ENCODE measurements around the gene LIPJ. TPM values are rescaled to one million over a fixed set of nuclear protein-coding genes. Genes with fewer than 3 reads are reported as not detected.

Gene LIPJ
- total RNA-seq, 6 donors from 2014 or later, result 0.06 to 0.49 TPM; not detected in 4

- Histone ChIP-seq H3K36me3 (no peaks in the 10 kb centered on the region), H3K4me3 (no peak overlapping the region), H3K27me3 (no peaks in the 10 kb centered on the region), H3K9me3 (no peaks in the 10 kb centered on the region), H3K4me1 (peaks cover 0 to 13% (median 10%) of the 10 kb centered on the region in 4 donors), H3K27ac (peak overlapping the region; percentile 27 to 73 (median 60))
- DNase-seq (no peak), ATAC-seq (ENCODE audit: low FRiP score in 2 of 2) (peak; percentile 58 to 82)
- TF ChIP-seq POLR2AphosphoS5 (IDR thresholded peaks at IDR 0.05) (no peak), EP300 (IDR thresholded peaks at IDR 0.05) (peak in 1 of 4 donors; percentile 58), POLR2A (IDR thresholded peaks at IDR 0.05) (no peak)
- TF ChIP-seq, protein P1, sequence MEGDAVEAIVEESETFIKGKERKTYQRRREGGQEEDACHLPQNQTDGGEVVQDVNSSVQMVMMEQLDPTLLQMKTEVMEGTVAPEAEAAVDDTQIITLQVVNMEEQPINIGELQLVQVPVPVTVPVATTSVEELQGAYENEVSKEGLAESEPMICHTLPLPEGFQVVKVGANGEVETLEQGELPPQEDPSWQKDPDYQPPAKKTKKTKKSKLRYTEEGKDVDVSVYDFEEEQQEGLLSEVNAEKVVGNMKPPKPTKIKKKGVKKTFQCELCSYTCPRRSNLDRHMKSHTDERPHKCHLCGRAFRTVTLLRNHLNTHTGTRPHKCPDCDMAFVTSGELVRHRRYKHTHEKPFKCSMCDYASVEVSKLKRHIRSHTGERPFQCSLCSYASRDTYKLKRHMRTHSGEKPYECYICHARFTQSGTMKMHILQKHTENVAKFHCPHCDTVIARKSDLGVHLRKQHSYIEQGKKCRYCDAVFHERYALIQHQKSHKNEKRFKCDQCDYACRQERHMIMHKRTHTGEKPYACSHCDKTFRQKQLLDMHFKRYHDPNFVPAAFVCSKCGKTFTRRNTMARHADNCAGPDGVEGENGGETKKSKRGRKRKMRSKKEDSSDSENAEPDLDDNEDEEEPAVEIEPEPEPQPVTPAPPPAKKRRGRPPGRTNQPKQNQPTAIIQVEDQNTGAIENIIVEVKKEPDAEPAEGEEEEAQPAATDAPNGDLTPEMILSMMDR (IDR thresholded peaks at IDR 0.05), result no peak
- 58 to 59% methylated on average over 5 of the region's 5 CpGs for WGBS, 2 donors
These were observed 45.4 kb upstream of the LIPJ start for GRCh38 chr10:88541116-88541626.

DNA sequence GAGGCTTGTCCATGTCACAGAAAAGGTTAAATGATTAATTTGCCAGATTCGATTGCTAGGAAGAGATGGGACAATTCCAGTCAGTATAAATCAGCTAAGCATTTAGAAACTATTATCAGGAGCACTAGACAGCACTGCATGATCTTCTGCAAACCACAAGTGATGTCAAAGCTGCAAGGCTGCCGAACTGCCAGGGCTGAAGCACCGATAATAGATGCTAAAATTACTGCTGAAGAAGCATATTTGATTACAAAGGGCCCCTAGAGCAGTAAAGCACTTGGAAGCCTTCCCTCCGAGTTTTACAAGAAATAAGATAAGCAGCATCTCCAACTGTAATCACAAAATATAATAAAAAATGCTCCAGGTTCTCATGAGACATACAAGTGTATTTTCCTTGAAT is 44.0 kb upstream of the LIPJ start:
- H3K27ac ChIP-seq, result no peak overlapping the region
- WGBS, 2 donors, result 58 to 78% methylated on average over 4 of the region's 4 CpGs

GRCh38 chr10:88544140-88544870 is 42.3 kb upstream of the LIPJ start:
- Histone ChIP-seq H3K27ac (no peak overlapping the region), H3K27me3 (no peaks in the 10 kb centered on the region), H3K9me3 (no peaks in the 10 kb centered on the region), H3K4me3 (no peak overlapping the region), H3K36me3 (no peaks in the 10 kb centered on the region), H3K4me1 (peaks cover 0 to 12% (median 5%) of the 10 kb centered on the region in 4 donors)
- 94 to 98% methylated on average over 2 of the region's 2 CpGs for WGBS, 2 donors
- TF ChIP-seq POLR2AphosphoS5 (IDR thresholded peaks at IDR 0.05), result no peak
- no peak for TF ChIP-seq EP300 (IDR thresholded peaks at IDR 0.05)
- TF ChIP-seq, protein P1 (IDR thresholded peaks at IDR 0.05), result no peak
- no peak for TF ChIP-seq POLR2A (IDR thresholded peaks at IDR 0.05)
- DNase-seq (no peak), ATAC-seq (ENCODE audit: low FRiP score in 2 of 2) (no peak)

More for the DNA sequence above, 44.0 kb upstream of the LIPJ start:
- Histone ChIP-seq H3K27me3 (no peaks in the 10 kb centered on the region), H3K4me3 (no peak overlapping the region), H3K36me3 (no peaks in the 10 kb centered on the region), H3K9me3 (no peaks in the 10 kb centered on the region), H3K4me1 (peaks cover 0 to 12% (median 9%) of the 10 kb centered on the region in 4 donors)
- TF ChIP-seq POLR2AphosphoS5 (IDR thresholded peaks at IDR 0.05), result no peak
- TF ChIP-seq, protein P1 (IDR thresholded peaks at IDR 0.05), result no peak
- TF ChIP-seq POLR2A (IDR thresholded peaks at IDR 0.05), result no peak
- TF ChIP-seq EP300 (IDR thresholded peaks at IDR 0.05), result no peak
- DNase-seq (no peak), ATAC-seq (ENCODE audit: low FRiP score in 2 of 2) (no peak)

DNA sequence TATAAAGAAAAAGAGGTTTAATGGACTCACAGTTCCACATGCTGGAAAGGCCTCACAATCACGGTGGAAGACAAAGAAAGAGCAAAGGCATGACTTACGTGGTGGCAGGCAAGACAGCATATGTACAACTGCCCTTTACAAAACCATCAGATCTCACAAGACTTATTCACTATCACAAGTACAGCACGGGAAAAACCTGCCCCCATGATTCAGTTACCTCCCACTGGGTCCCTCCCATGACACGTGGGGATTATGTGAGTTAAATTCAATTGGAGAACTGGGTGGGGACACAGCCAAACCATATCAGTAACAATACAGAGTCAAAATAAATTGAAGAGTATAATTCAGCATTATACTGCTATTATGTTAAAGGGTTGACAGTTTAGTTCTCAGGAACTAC is 41.2 kb upstream of the LIPJ start:
- H3K36me3 ChIP-seq, result no peaks in the 10 kb centered on the region
- ATAC-seq (ENCODE audit: low FRiP score in 2 of 2), result no peak
- 75 to 87% methylated on average over 4 of the region's 4 CpGs for WGBS, 2 donors

More for the DNA sequence above, 41.2 kb upstream of the LIPJ start:
- TF ChIP-seq, protein P1 (IDR thresholded peaks at IDR 0.05), result no peak
- TF ChIP-seq POLR2A (IDR thresholded peaks at IDR 0.05) (no peak), EP300 (IDR thresholded peaks at IDR 0.05) (no peak), POLR2AphosphoS5 (IDR thresholded peaks at IDR 0.05) (no peak)
- Histone ChIP-seq H3K27me3 (no peaks in the 10 kb centered on the region), H3K4me1 (peaks cover 0 to 12% (median 4%) of the 10 kb centered on the region in 4 donors), H3K9me3 (no peaks in the 10 kb centered on the region), H3K4me3 (no peak overlapping the region), H3K27ac (no peak overlapping the region)
- no peak for DNase-seq

Measured in upper lobe of left lung (tissue), 6 donors.